Left lung (tissue), 10 donors: ENCODE data around the gene ALK. TPM values are rescaled to one million over a fixed set of nuclear protein-coding genes. Genes with fewer than 3 reads are reported as not detected.

Source experiments
- ATAC-seq: fragments of 200-7000 bp; cut with Tn5 transposase; one replicate; pipeline ENCODE4 v1.9.1; 2020; ENCODE audit warnings: moderate library complexity
- DNase-seq, 4 donors: peaks; one replicate each; pipeline ENCODE4 v3.0.0-alpha.2; 2013 to 2020
- H3K27ac ChIP-seq, 2 donors: fragments of 200-600 bp; sonication (generic) in 1 of 2; one replicate each; pipeline versions ENCODE4 v1.5.0 to v1.8.0; 2020 to 2021
- H3K27me3 ChIP-seq, 2 donors: fragments of 200-600 bp; sonication (generic) in 1 of 2; one replicate each; pipeline versions ENCODE4 v1.5.0 to v1.8.0; 2020 to 2021
- H3K36me3 ChIP-seq, 2 donors: fragments of 200-600 bp; sonication (generic) in 1 of 2; one replicate each; pipeline versions ENCODE4 v1.5.0 to v1.8.0; 2020 to 2021
- H3K4me1 ChIP-seq, 2 donors: fragments of 200-600 bp; one replicate each; pipeline ENCODE4 v1.8.0; 2021
- H3K4me3 ChIP-seq, 2 donors: fragments of 200-600 bp; sonication (generic) in 1 of 2; one replicate each; pipeline versions ENCODE4 v1.5.0 to v1.8.0; 2020 to 2021; ENCODE audit warnings: mild to moderate bottlenecking in 1 of 2
- H3K9me3 ChIP-seq, 2 donors: fragments of 200-600 bp; sonication (generic) in 1 of 2; one replicate each; pipeline versions ENCODE4 v1.5.0 to v1.8.0; 2020 to 2021
- intact Hi-C, 2 donors: fragments of 100-400 bp; cut with DNase I; formaldehyde crosslinking; loops; one replicate each; pipeline versions ENCODE4 v1.11.2 to v1.14.2; 2022
- polyA plus RNA-seq, 6 donors: library from polyadenylated mRNA; unstranded; fragments of 120-200 nt; gene quantifications; one replicate each; pipeline ENCODE4 v1.2.1, GENCODE V29; 2013; ENCODE audit not compliant: insufficient read length in 6 of 6
- total RNA-seq, 2 donors: library from RNA; stranded (reverse); fragmentation: NEBNext Ultra II Directional; extraction: Animal tissue kit (Norgen Biotek cat#: 25700); gene quantifications; one replicate each; pipeline ENCODE4 v1.2.1, GENCODE V29; 2021
- TF ChIP-seq, protein P1 (sequence below), 2 donors: fragments of 200-600 bp; sonication (generic) in 1 of 2; IDR thresholded peaks; one replicate each; pipeline versions ENCODE4 v1.5.0 to v1.8.0; 2021; ENCODE audit warnings: antibody characterized with exemption in 2 of 2
- donor health status: DM: no; HTN: yes; CAD: no.
- donor health status: DM: no; HTN: no; CAD: no.

The ALK gene
- total and polyA plus RNA-seq, 8 donors = 0.06 to 0.70 (median 0.12) TPM; not detected in 2

DNA sequence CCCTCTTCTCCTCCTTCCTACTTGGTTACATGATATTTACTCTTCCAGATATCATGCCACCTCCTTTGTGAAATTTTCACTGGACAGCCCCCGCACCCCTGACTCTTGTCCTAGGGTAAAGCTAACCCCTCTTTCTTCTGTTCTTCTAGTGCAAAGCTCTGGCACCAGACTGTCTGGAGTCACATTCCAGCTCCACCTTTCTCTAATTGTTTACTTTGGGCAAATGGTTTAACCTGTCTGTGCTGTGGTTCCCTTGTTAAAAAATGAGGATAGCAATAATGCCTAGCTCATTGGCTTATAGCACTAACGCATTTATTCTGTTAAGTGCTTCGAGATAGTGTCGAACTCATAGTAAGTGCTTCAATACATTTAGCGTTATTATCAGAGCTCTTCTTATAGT lies 306.2 kb downstream of the ALK start:
- Histone ChIP-seq H3K27me3 (no peaks in the 10 kb centered on the region), H3K36me3 (no peaks in the 10 kb centered on the region), H3K9me3 (no peaks in the 10 kb centered on the region), H3K4me1 (no peaks in the 10 kb centered on the region), H3K27ac (no peak overlapping the region), H3K4me3 (no peak overlapping the region)
- DNase-seq = no peak
- ATAC-seq = peak; percentile 61
- intact Hi-C loops = no loop called here
- TF ChIP-seq, protein P1, sequence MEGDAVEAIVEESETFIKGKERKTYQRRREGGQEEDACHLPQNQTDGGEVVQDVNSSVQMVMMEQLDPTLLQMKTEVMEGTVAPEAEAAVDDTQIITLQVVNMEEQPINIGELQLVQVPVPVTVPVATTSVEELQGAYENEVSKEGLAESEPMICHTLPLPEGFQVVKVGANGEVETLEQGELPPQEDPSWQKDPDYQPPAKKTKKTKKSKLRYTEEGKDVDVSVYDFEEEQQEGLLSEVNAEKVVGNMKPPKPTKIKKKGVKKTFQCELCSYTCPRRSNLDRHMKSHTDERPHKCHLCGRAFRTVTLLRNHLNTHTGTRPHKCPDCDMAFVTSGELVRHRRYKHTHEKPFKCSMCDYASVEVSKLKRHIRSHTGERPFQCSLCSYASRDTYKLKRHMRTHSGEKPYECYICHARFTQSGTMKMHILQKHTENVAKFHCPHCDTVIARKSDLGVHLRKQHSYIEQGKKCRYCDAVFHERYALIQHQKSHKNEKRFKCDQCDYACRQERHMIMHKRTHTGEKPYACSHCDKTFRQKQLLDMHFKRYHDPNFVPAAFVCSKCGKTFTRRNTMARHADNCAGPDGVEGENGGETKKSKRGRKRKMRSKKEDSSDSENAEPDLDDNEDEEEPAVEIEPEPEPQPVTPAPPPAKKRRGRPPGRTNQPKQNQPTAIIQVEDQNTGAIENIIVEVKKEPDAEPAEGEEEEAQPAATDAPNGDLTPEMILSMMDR (IDR thresholded peaks at IDR 0.05) = no peak

DNA sequence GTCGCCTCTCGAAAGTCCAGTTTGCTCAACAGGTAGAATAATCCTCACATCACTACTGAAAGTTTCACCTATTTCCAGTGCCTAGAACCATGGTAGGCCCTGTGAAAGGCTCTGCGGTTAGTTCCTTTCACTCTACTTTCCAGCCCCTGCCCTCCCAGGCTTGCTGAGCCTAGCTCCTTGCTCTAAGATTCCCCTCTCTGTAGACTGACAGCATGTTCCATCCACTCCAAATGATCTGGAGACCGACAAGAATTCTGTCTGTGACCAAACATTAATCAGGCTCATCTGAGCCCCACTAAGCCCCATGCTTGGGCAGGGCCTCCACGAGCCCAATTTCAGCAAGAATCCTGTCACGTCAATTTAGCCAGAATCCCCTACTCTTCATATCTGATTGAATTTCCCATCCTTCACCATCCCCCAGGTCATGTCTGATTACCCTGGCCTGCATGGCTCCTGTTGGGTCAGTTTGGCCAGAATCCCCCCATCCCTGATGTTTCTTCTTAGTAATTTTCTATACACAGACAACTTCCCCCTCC lies 307.0 kb downstream of the ALK start:
- no peak overlapping the region for H3K27ac ChIP-seq
- no peaks in the 10 kb centered on the region for H3K36me3 ChIP-seq
- no peak for ATAC-seq
- no peak overlapping the region for H3K4me3 ChIP-seq
- H3K27me3 ChIP-seq = no peaks in the 10 kb centered on the region
- no peak for DNase-seq
- no peaks in the 10 kb centered on the region for H3K4me1 ChIP-seq
- H3K9me3 ChIP-seq = no peaks in the 10 kb centered on the region
- TF ChIP-seq, protein P1 (IDR thresholded peaks at IDR 0.05) = no peak
- intact Hi-C loops = no loop called here

DNA sequence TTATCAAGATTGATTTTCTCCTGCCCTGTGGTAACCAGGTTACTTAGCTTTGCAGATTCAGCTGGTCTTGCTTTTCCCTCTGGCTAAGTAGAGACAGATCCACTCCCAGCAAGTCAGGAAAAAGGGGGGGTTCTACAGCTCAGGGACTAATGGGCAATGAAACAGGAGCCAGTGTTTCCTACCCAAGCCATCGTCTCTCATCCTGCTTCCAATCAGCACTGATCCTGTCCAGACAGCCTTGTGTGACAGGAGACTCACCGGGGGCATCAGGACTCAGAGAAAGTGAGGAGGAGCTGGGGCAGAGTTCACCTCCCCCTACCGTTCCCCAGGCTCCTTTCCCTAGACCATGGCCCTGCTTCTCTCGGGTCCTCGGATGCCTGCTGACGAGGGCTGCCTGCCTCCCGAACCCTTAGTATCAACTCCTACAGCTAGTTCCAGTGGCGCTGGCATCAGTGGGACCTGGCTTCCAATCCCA lies 307.6 kb downstream of the ALK start:
- no peaks in the 10 kb centered on the region for H3K36me3 ChIP-seq
- H3K4me3 ChIP-seq = no peak overlapping the region
- no peaks in the 10 kb centered on the region for H3K4me1 ChIP-seq
- no peaks in the 10 kb centered on the region for H3K27me3 ChIP-seq
- H3K27ac ChIP-seq = no peak overlapping the region
- no peaks in the 10 kb centered on the region for H3K9me3 ChIP-seq
- ATAC-seq = no peak
- TF ChIP-seq, protein P1 (IDR thresholded peaks at IDR 0.05) = no peak
- no peak for DNase-seq
- intact Hi-C loops = no loop called here

DNA sequence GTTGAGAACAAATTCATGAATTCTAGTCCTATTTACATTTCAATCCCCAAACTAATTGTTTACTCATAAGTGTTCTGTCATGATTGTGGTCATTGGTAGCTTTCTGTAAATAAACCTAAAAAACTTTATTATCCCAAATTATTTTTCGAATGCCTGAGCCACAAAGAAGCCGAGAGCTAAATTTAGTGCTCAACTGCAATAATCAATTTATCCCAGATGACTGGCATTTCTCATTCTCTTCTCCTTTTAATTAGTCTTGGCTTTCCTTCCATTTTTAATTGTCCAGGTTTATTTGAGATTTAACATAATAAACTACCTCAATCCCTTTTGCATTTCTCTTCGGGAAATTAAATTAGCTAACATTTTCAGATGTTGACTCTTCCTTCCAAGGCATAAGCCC lies 308.3 kb downstream of the ALK start:
- H3K9me3 ChIP-seq = no peaks in the 10 kb centered on the region
- no peaks in the 10 kb centered on the region for H3K36me3 ChIP-seq
- no peak overlapping the region for H3K4me3 ChIP-seq
- intact Hi-C loops = no loop called here
- ATAC-seq (no peak), DNase-seq (no peak)
- no peak overlapping the region for H3K27ac ChIP-seq
- H3K4me1 ChIP-seq = no peaks in the 10 kb centered on the region
- H3K27me3 ChIP-seq = no peaks in the 10 kb centered on the region
- TF ChIP-seq, protein P1 (IDR thresholded peaks at IDR 0.05) = no peak

DNA sequence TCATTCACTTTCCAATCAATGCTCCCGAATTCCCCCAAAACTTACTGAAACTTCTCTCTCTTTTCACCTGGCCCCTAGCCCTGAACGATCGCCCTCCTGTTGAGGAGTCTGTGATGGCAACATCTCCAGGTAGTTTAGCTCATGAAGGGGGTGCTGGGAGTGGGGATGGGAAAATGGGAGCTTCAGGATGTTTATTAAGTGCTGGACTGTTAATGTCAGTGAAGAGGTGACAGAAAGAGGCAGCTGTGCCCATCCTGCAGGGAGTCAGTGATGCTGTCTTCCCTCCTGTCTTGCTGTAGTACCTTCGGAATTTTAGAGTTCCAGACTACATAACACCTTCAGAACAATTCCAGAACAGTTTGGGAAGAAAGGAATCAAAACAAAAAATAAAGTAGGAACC lies 308.8 kb downstream of the ALK start:
- H3K4me3 ChIP-seq = no peak overlapping the region
- no peaks in the 10 kb centered on the region for H3K4me1 ChIP-seq
- no peaks in the 10 kb centered on the region for H3K36me3 ChIP-seq
- no peak overlapping the region for H3K27ac ChIP-seq
- ATAC-seq (no peak), DNase-seq (no peak)
- TF ChIP-seq, protein P1 (IDR thresholded peaks at IDR 0.05) = no peak
- H3K9me3 ChIP-seq = no peaks in the 10 kb centered on the region
- intact Hi-C loops = no loop called here
- H3K27me3 ChIP-seq = no peaks in the 10 kb centered on the region
